ENCODE data around the gene RTTN.

Gene RTTN

GRCh38 chr18:70135604-70136003 lies 69.9 kb downstream of the RTTN start:
- POLR2A ChIA-PET (ENCODE audit: low non-redundant PET): no interaction called here
- CTCF ChIA-PET: no interaction called here
- no peak for DNase-seq (ENCODE audit: low spot score)
- H3K27ac ChIP-seq: no peak overlapping the region
- TF ChIP-seq CTCF (conservative IDR thresholded peaks at IDR 0.05; ENCODE audit: low read depth): no peak

- DNase-seq (ENCODE audit: low spot score): no peak
- no peak for TF ChIP-seq CTCF (conservative IDR thresholded peaks at IDR 0.05; ENCODE audit: low read depth)
- ChIA-PET CTCF (no interaction called here), POLR2A (ENCODE audit: low non-redundant PET) (no interaction called here)
- no peak overlapping the region for H3K27ac ChIP-seq
Measured at GRCh38 chr18:70132999-70133398, 72.5 kb downstream of the RTTN start.

GRCh38 chr18:70128271-70128670 lies 77.2 kb downstream of the RTTN start:
- CTCF ChIA-PET: no interaction called here

GRCh38 chr18:70127359-70127758 lies 78.1 kb downstream of the RTTN start:
- TF ChIP-seq CTCF (conservative IDR thresholded peaks at IDR 0.05; ENCODE audit: low read depth): no peak
- CTCF ChIA-PET: interaction anchor here (1.0 kb wide), 1 partner anchor 16 kb away, joined by 4 read pairs; no protein-coding TSS in a partner anchor
- POLR2A ChIA-PET (ENCODE audit: low non-redundant PET): no interaction called here
- DNase-seq (ENCODE audit: low spot score): no peak
- no peak overlapping the region for H3K27ac ChIP-seq

More at GRCh38 chr18:70128271-70128670, 77.2 kb downstream of the RTTN start:
- no peak overlapping the region for H3K27ac ChIP-seq
- no peak for TF ChIP-seq CTCF (conservative IDR thresholded peaks at IDR 0.05; ENCODE audit: low read depth)
- POLR2A ChIA-PET (ENCODE audit: low non-redundant PET): no interaction called here
- DNase-seq (ENCODE audit: low spot score): no peak

GRCh38 chr18:70126832-70127231 lies 78.7 kb downstream of the RTTN start:
- H3K27ac ChIP-seq: no peak overlapping the region
- no peak for TF ChIP-seq CTCF (conservative IDR thresholded peaks at IDR 0.05; ENCODE audit: low read depth)
- no peak for DNase-seq (ENCODE audit: low spot score)
- ChIA-PET POLR2A (ENCODE audit: low non-redundant PET) (no interaction called here), CTCF (interaction anchor here (1.0 kb wide), 1 partner anchor 16 kb away, joined by 4 read pairs; no protein-coding TSS in a partner anchor)

- CTCF ChIA-PET: no interaction called here
- no peak for TF ChIP-seq CTCF (conservative IDR thresholded peaks at IDR 0.05; ENCODE audit: low read depth)
- POLR2A ChIA-PET (ENCODE audit: low non-redundant PET): no interaction called here
- no peak overlapping the region for H3K27ac ChIP-seq
- no peak for DNase-seq (ENCODE audit: low spot score)
Measured at GRCh38 chr18:70124139-70124538, 81.3 kb downstream of the RTTN start.

- no peak for TF ChIP-seq CTCF (conservative IDR thresholded peaks at IDR 0.05; ENCODE audit: low read depth)
- CTCF ChIA-PET: interaction anchor here (0.6 kb wide), 1 partner anchor 17 kb away, joined by 3 read pairs; no protein-coding TSS in a partner anchor
- POLR2A ChIA-PET (ENCODE audit: low non-redundant PET): no interaction called here
- no peak for DNase-seq (ENCODE audit: low spot score)
- no peak overlapping the region for H3K27ac ChIP-seq
Measured at GRCh38 chr18:70121842-70122241, 83.6 kb downstream of the RTTN start.
